T-helper 2 cell treated with Interferon-gamma antibody and Interleukin-4, amounts not matched to agents 5 μg/mL and 100 μg/mL, for 36 hours (primary cell): ENCODE measurements around the gene TUBA1A.
"Not testable (repeated sequence)": the region's sequence is repeated elsewhere in the genome, so short reads cannot be mapped to it uniquely, and the experiment has no call there.

Experiments used
- DNase-seq: peaks from one replicate; pipeline ENCODE4 v3.0.0; 2021; ENCODE audit warnings: low spot score
- H3K27ac Mint-ChIP-seq: one replicate; pipeline ENCODE4 v1.8.0; 2021; ENCODE audit warnings: mild to moderate bottlenecking, mixed read lengths
- H3K27me3 Mint-ChIP-seq: one replicate; pipeline ENCODE4 v1.8.0; 2021; ENCODE audit warnings: low read depth, mixed read lengths
- H3K36me3 Mint-ChIP-seq: one replicate; pipeline ENCODE4 v1.8.0; 2021; ENCODE audit warnings: low read depth, mixed read lengths
- H3K4me1 Mint-ChIP-seq: one replicate; pipeline ENCODE4 v1.8.0; 2021; ENCODE audit warnings: low read depth, mixed read lengths
- H3K4me3 Mint-ChIP-seq: one replicate; pipeline ENCODE4 v1.8.0; 2022; ENCODE audit warnings: mild to moderate bottlenecking, moderate library complexity, mixed read lengths
- H3K9me3 Mint-ChIP-seq: one replicate; pipeline ENCODE4 v1.8.0; 2021; ENCODE audit warnings: mixed read lengths

TUBA1A gene

DNA sequence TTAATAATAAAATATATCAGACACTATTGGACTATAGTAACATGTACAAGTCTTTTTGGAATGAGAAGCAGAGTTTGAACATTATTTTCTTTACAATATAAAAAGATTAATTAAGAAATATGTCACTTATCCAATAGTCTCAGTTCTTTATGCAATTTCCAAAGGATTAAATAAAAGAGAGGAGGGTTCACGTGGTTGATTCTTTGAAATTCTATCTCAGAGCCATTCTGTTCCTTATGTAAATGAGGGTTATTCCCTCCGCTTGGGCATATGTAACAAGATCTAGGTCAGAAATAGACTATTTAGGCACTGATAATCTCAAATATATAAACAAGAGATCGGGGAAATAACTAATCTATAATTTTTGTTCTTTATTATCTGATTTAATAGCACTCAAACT is 2.1 kb upstream of the TUBA1A start:
- H3K27ac Mint-ChIP-seq = no peak overlapping the region
- no peak overlapping the region for H3K4me3 Mint-ChIP-seq
- no peaks in the 10 kb centered on the region for H3K9me3 Mint-ChIP-seq
- H3K36me3 Mint-ChIP-seq = peaks cover 8% of the 10 kb centered on the region
- H3K27me3 Mint-ChIP-seq = peaks cover 2% of the 10 kb centered on the region
- DNase-seq = no peak
- H3K4me1 Mint-ChIP-seq = peaks cover 16% of the 10 kb centered on the region

DNA sequence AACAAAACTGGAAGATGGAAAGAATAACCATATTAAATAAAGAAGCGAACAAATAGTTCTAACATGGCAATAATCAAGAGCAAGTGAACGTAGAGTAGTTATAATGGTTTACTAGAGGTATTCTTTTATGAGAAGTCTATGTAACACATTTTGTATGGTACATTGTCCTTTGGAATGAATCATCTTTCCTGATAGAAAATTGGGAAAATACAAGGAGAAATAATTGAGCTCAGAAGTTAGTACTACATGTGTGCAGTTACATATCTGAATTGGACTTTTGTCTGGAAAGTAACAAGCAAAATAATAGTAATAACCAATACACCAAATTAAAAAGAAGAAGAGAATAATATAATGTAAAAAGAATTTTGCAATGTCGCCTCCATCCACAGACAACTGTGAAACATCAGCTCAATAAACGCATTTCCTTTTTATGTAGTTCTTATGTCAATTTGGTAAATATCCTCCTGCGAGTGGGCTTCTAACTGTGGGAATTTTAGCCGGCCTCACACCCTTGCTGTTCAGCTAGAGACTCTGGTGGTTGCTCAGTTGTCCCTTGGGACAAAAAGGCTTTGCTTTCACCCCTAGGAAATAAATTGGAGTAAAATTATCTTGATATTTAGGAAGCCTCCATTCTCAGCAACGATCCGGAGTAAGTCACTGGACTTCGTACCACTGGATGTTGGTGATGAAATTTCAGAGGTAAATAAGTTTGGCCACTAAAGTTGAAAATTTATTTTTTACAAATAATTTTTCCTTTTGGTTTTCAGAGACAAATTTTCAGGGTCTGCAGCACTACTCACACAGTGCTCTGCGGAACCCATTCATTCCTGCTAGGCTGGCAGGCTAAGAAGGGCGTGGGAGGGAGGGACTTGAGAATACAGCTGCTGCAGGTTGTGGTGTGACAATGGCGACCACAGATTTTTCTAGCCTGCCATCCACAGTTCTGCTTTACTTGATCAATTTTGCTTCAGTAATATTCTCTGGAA is 1.1 kb upstream of the TUBA1A start:
- no peak for DNase-seq
- Mint-ChIP-seq H3K4me1 (peaks cover 20% of the 10 kb centered on the region), H3K36me3 (peaks cover 17% of the 10 kb centered on the region), H3K27ac (peak overlapping the region; percentile 98), H3K9me3 (no peaks in the 10 kb centered on the region), H3K4me3 (peak overlapping the region; percentile 92), H3K27me3 (no peaks in the 10 kb centered on the region)

DNA sequence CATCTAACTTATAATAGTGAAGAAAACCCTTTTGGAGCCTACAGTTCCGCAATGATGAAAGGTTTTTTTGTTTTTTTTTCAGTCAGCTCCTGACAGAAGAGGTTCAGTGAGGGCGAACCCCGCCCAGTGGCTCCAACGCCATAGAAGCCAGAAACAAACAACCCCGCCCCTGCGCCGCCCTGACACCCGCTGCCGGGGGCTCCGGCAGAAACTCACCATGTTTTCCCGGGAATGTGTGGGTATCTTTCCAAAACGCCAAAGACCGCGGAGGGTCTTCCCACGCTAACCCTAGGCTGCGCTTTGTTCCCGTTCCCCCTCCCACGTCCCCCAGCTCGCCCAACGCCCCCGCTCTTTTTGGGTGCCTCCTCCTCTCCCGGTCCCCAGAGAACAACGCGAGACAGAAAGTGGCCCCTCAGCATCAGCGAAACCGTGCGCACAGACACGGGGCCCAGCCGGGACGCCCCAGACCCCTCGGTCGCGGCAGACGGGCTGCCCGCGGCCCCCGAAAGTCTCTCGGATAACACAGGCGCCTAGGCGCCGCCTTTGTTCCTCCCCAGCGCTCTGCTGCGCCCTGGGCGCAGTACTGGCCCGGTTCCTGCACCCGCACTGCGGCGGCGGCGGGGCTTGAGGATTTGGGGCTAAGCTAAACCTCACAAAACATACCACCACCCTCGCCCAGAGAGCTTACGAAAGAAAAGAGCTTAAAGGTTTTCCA is 522 bp downstream of the TUBA1A start:
- H3K9me3 Mint-ChIP-seq = no peaks in the 10 kb centered on the region
- peak overlapping the region; percentile 92 for H3K4me3 Mint-ChIP-seq
- peaks cover 20% of the 10 kb centered on the region for H3K4me1 Mint-ChIP-seq
- peak overlapping the region; percentile 98 for H3K27ac Mint-ChIP-seq
- peaks cover 27% of the 10 kb centered on the region for H3K36me3 Mint-ChIP-seq
- no peaks in the 10 kb centered on the region for H3K27me3 Mint-ChIP-seq
- peak; percentile 78 for DNase-seq

DNA sequence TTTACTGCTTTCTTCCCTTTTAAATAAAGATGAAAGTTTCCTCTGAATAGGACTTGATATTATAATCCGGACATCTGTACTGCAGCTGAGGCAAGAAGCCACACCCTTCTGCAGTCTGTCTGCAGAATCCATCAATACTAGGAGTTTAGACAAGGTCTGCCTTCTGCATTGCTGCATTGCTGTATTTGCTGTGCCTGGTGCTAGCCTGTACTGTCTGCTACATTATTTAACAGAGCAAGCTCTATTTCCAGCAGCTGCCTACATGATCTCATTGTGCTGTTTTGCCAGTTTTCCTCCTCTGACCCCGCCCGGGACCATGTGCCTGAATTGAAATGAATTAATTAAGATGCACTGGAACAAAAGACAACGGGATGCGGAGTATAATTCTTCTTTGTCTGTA is 1.7 kb downstream of the TUBA1A start:
- H3K36me3 Mint-ChIP-seq = peaks cover 27% of the 10 kb centered on the region
- H3K27ac Mint-ChIP-seq = no peak overlapping the region
- DNase-seq = no peak

DNA sequence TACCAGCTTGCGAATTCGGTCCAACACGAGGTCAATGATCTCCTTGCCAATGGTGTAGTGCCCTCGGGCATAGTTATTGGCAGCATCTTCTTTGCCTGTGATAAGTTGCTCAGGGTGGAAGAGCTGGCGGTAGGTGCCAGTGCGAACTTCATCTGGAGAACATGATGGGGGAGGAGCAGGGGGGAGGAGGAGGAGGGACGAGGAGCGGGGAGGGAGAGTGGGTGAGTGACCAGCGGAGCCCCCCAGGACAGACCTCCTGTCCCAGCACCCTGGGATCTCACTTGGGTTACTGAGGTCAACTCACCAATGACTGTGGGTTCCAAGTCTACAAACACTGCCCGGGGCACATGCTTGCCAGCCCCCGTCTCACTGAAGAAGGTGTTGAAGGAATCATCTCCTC is 2.6 kb downstream of the TUBA1A start:
- Mint-ChIP-seq H3K36me3 (peaks cover 27% of the 10 kb centered on the region), H3K4me1 (peaks cover 20% of the 10 kb centered on the region)
- not testable (repeated sequence) for H3K27me3 Mint-ChIP-seq

More for the DNA sequence above, 1.7 kb downstream of the TUBA1A start:
- Mint-ChIP-seq H3K9me3 (no peaks in the 10 kb centered on the region), H3K4me1 (peaks cover 20% of the 10 kb centered on the region), H3K4me3 (peak overlapping the region; percentile 92), H3K27me3 (no peaks in the 10 kb centered on the region)

DNA sequence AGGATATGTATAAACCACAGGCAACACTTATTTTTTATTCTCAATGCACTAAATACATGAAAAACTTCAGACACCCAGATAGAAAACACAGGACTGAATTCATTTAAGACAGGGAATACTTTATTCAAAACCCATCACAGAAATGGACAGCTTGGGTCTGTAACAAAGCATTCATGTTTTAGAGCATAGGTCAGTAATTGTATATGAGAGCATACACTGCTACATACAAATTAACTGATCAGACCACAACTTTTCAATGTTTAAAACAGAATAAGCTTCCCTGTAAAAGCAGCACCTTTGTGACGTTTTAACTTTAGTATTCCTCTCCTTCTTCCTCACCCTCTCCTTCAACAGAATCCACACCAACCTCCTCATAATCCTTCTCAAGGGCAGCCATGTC is 4.2 kb downstream of the TUBA1A start:
- H3K9me3 Mint-ChIP-seq, H3K27ac Mint-ChIP-seq, DNase-seq, H3K4me3 Mint-ChIP-seq, H3K27me3 Mint-ChIP-seq: not testable (repeated sequence)
- Mint-ChIP-seq H3K4me1 (peaks cover 18% of the 10 kb centered on the region), H3K36me3 (peaks cover 27% of the 10 kb centered on the region)

More for the DNA sequence above, 2.6 kb downstream of the TUBA1A start:
- H3K9me3 Mint-ChIP-seq, H3K27ac Mint-ChIP-seq, H3K4me3 Mint-ChIP-seq, DNase-seq: not testable (repeated sequence)

DNA sequence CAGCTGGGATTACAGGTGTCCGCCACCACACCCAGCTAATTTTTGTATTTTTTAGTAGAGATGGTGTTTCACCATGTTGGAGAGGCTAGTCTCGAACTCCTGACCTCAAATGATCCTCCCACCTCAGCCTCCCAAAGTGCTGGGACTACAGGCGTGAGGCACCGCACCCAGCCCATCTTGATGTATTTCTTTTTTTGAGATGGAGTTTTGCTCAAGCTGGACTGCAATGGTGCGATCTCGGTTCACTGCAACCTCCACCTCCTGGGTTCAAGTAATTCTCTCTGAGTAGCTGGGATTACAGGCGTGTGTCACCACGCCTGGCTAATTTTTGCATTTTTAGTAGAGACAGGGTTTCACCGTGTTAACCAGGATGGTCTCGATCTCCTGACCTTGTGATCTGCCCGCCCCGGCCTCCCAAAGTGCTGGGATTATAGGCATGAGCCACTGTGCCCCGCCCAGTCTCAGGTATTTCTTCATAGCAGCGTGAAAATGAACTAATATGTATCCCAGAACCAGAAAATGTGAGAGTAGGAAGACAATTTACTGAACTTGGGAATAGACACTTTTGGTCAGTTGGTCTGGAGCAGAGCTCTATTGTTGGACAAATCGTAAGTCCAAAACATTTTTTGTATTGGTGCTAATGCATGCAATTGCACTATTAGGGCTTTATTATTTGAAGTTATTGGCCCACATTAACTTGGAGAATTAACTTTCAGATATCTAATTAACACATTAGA is 5.5 kb downstream of the TUBA1A start:
- peaks cover 14% of the 10 kb centered on the region for H3K4me1 Mint-ChIP-seq
- H3K27ac Mint-ChIP-seq, H3K4me3 Mint-ChIP-seq, H3K9me3 Mint-ChIP-seq, DNase-seq, H3K27me3 Mint-ChIP-seq: not testable (repeated sequence)
- peaks cover 27% of the 10 kb centered on the region for H3K36me3 Mint-ChIP-seq

DNA sequence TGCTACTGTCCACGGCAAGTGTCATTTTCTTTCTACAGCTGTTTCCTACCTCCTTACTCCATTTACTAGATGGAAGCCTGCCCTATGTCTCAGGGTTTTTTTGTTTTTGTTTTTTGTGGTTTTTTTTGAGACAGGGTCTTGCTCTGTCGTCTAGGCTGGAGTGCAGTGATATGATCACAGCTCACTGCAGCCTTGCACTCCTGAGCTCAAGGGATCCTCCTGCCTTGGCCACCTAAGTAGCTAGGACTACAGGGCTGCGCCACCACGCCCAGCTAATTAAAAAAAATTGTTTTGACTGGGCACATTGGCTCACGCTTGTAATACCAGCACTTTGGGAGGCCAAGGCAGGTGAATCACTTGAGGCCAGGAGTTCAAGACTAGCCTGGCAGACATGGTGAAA is 14.7 kb downstream of the TUBA1A start:
- Mint-ChIP-seq H3K4me3 (no peak overlapping the region), H3K27ac (no peak overlapping the region), H3K4me1 (no peaks in the 10 kb centered on the region), H3K27me3 (no peaks in the 10 kb centered on the region), H3K9me3 (no peaks in the 10 kb centered on the region), H3K36me3 (no peaks in the 10 kb centered on the region)
- no peak for DNase-seq

DNA sequence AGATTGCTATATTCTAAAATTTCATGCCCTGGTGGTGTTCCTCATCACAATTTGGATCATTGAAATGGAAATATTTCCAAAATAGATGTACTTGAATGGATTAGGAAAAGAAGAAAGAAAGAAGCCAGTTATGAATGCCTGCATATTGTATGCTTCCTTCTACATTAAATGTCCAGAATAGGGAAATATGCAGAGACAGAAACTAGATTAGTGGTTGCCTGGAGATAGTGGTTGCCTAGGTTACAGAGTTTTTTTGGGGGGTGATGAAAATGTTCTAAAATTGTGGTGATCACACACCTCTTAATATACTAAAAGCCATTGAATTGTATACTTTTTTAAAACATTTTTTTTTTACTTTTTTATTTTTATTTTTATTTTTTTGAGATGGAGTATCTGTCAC is 18.0 kb downstream of the TUBA1A start:
- no peaks in the 10 kb centered on the region for H3K4me1 Mint-ChIP-seq
- no peaks in the 10 kb centered on the region for H3K9me3 Mint-ChIP-seq
- DNase-seq = no peak
- H3K4me3 Mint-ChIP-seq = no peak overlapping the region
- H3K27me3 Mint-ChIP-seq = peaks cover 4% of the 10 kb centered on the region
- no peaks in the 10 kb centered on the region for H3K36me3 Mint-ChIP-seq
- no peak overlapping the region for H3K27ac Mint-ChIP-seq

DNA sequence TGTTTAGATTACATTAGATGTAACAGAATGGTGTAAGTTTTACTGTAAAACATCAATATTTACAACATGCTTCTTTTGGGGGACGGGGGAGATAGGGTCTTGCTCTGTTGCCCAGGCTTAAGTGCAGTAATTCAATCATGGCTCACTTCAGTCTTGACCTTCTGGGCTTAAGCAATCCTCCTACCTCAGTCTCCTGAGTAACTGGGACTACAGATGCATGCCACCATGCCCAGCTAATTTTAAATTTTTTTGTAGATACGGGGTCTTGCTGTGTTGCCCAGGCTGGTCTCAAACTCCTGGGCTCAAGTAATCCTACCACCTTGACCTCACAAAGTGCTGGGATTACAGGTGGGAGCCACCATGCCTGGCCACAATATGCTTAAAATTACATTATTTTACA is 23.8 kb downstream of the TUBA1A start:
- Mint-ChIP-seq H3K4me3 (no peak overlapping the region), H3K4me1 (peaks cover 2% of the 10 kb centered on the region)
- no peak for DNase-seq

DNA sequence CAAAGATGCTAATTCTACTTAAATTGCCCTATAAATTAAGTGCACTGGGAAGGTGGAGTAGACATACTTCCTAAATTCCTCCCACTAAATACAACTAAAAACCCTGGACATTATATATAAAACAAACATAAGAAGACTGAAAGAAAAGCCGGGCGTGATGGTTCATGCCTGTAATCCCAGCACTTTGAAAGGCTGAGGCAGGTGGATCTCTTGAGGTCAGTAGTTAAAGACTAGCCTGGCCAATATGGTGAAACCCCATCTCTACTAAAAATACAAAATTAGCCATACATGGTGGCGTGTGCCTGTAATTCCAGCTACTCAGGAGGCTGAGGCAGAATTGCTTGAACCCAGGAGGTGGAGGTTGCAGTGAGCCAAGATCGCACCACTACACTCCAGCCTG is 27.0 kb downstream of the TUBA1A start:
- not testable (repeated sequence) for H3K9me3 Mint-ChIP-seq, H3K36me3 Mint-ChIP-seq, H3K4me1 Mint-ChIP-seq, H3K27ac Mint-ChIP-seq, DNase-seq, H3K27me3 Mint-ChIP-seq, H3K4me3 Mint-ChIP-seq

More for the DNA sequence above, 23.8 kb downstream of the TUBA1A start:
- Mint-ChIP-seq H3K36me3 (no peaks in the 10 kb centered on the region), H3K9me3 (no peaks in the 10 kb centered on the region), H3K27me3 (peaks cover 11% of the 10 kb centered on the region), H3K27ac (no peak overlapping the region)

DNA sequence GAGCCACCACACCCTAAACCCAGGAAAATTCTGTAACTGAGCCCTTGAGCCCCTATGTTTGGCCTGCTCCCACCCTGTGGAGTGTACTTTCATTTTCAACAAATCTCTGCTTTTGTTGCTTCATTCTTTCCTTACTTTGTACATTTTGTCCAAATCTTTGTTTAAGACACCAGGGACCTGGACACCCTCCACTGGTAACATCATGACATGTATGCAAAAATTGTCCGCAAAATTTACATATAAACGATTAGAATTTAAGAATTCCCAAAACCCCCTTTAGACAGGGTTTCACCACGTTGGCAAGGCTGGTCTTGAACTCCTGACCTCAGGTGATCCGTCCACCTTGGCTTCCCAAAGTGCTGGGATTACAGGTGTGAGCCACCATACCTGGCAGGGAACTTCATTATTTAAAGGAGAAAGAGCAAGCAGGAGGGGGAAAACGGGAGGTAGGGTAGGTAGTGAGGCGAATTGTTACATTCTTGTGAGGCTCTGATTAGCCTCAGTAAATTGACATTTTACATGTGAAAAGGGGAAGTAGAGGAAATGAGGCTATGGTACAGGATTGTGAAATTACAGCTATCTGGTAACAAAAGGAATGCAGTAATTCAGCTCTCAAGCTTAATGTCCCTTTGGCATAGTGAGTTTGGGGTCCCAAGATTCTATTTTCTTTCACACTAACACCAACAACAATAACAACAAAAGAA is 27.6 kb downstream of the TUBA1A start:
- Mint-ChIP-seq H3K9me3 (no peaks in the 10 kb centered on the region), H3K27me3 (peaks cover 6% of the 10 kb centered on the region), H3K36me3 (no peaks in the 10 kb centered on the region), H3K4me3 (no peak overlapping the region), H3K4me1 (peaks cover 2% of the 10 kb centered on the region), H3K27ac (no peak overlapping the region)
- no peak for DNase-seq

DNA sequence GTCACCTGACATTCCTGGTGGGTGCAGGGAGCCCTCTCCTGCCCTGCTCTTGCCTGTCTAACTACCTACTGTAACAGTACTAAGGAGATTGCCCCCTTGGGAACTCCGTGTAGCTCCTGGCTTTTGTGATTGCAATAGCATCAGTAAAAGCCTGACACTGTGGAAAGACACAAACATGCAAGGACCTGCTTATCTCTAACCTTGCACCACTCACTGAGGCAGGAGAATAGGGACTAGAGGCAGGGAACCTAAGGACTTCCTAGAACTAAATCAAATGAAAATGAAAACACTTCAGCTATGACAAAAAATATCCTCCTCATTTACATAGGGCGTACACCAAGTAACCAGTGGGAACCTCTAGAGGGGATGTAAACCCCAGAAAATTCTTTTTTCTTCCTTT is 28.5 kb downstream of the TUBA1A start:
- Mint-ChIP-seq H3K9me3 (no peaks in the 10 kb centered on the region), H3K36me3 (no peaks in the 10 kb centered on the region), H3K4me3 (no peak overlapping the region), H3K27me3 (peaks cover 6% of the 10 kb centered on the region), H3K4me1 (peaks cover 2% of the 10 kb centered on the region), H3K27ac (no peak overlapping the region)
- no peak for DNase-seq
